B cell (primary cell): ENCODE data around the gene RALGAPA2. TPM values are rescaled to one million over a fixed set of nuclear protein-coding genes. Genes with fewer than 3 reads are reported as not detected.

Experiments used
- ATAC-seq: fragments of 200-7000 bp; cut with Tn5 transposase; one replicate; pipeline ENCODE4 v1.10.0; 2021; ENCODE audit warnings: low read depth, mild to moderate bottlenecking, moderate number of reproducible peaks, moderate library complexity
- CTCF ChIA-PET: fragments of 350-600 bp; sonication (Branson Sonifier 250); formaldehyde crosslinking; loops from one replicate; lab custom pipeline; 2021; ENCODE audit warnings: antibody characterized with exemption, inconsistent platforms; lab: Charles Lee
- POLR2A ChIA-PET: fragments of 350-600 bp; sonication (Branson Sonifier 250); formaldehyde crosslinking; loops from one replicate; lab custom pipeline; 2021; ENCODE audit warnings: antibody characterized with exemption; lab: Charles Lee
- DNase-seq: peaks from one replicate; pipeline ENCODE4 v3.0.0; 2013
- H2AFZ ChIP-seq: 2 replicates; pipeline ENCODE4 v1.6.1; 2012; ENCODE audit warnings: mild to moderate bottlenecking, low read depth, low read length; ENCODE audit not compliant: insufficient read depth, poor library complexity, severe bottlenecking
- H3K27ac ChIP-seq, 2 donors: 1 replicate in 1 of 2; 2 replicates in 1 of 2; pipeline ENCODE4 v1.5.1; 2012 to 2013; ENCODE audit warnings: low read length in 2 of 2, mild to moderate bottlenecking in 2 of 2, moderate library complexity in 1 of 2
- H3K27me3 ChIP-seq, 4 experiments: fragments of 200-600 bp in 1 of 4; sonication (generic) in 1 of 4; replicated peaks in 1 of 4; 1 replicate in 2 of 4; 2 replicates in 2 of 4; pipeline versions ENCODE4 v1.6.1 to v1.7.0; 2013 to 2016; ENCODE audit warnings: low read length in 3 of 4, mild to moderate bottlenecking in 2 of 4, mixed read lengths in 1 of 4, moderate library complexity in 1 of 4; ENCODE audit not compliant: insufficient read depth in 4 of 4, control insufficient read depth in 3 of 4; ENCODE audit errors: control extremely low read depth in 1 of 4
- H3K36me3 ChIP-seq, 2 experiments: replicated peaks in 1 of 2; 1 replicate in 1 of 2; 2 replicates in 1 of 2; pipeline versions ENCODE4 v1.6.1 to v1.7.1; 2013; ENCODE audit warnings: low read length in 1 of 2; ENCODE audit not compliant: insufficient read depth in 2 of 2, control insufficient read depth in 1 of 2; ENCODE audit errors: control extremely low read depth in 1 of 2, extremely low read depth in 1 of 2
- H3K4me1 ChIP-seq, 2 donors: fragments of 200-600 bp in 1 of 2; sonication (generic) in 1 of 2; 1 replicate in 1 of 2; 2 replicates in 1 of 2; pipeline versions ENCODE4 v1.5.1 to v1.6.1; 2013 to 2017; ENCODE audit warnings: low read length in 2 of 2; ENCODE audit not compliant: control insufficient read depth in 2 of 2, insufficient read depth in 2 of 2
- H3K4me2 ChIP-seq: replicated peaks from 2 replicates; pipeline ENCODE3; 2012; ENCODE audit warnings: mild to moderate bottlenecking, low read depth, low read length; ENCODE audit not compliant: poor library complexity, severe bottlenecking
- H3K4me3 ChIP-seq, 5 experiments: fragments of 200-600 bp in 1 of 5; sonication (generic) in 1 of 5; 1 replicate in 3 of 5; 2 replicates in 2 of 5; pipeline versions ENCODE4 v1.5.1 to v1.7.0; 2011 to 2016; ENCODE audit warnings: low read length in 4 of 5, mild to moderate bottlenecking in 4 of 5, low read depth in 2 of 5, control low read depth in 1 of 5, moderate library complexity in 1 of 5; ENCODE audit not compliant: insufficient read depth in 1 of 5; ENCODE audit errors: control extremely low read depth in 1 of 5, extremely low read depth in 1 of 5
- H3K79me2 ChIP-seq: fragments of 200-600 bp; sonication (generic); one replicate; pipeline ENCODE4 v1.6.0; 2016; ENCODE audit warnings: low read length; ENCODE audit not compliant: control insufficient read depth, insufficient read depth
- H3K9ac ChIP-seq: fragments of 200-600 bp; sonication (generic); 2 replicates; pipeline ENCODE4 v1.6.1; 2017; ENCODE audit warnings: mild to moderate bottlenecking, low read length, moderate library complexity
- H3K9me3 ChIP-seq, 3 donors: one replicate each; pipeline versions ENCODE4 v1.6.1 to v1.7.1; 2013; ENCODE audit warnings: low read length in 2 of 3; ENCODE audit not compliant: control insufficient read depth in 2 of 3, insufficient read depth in 1 of 3; ENCODE audit errors: control extremely low read depth in 1 of 3
- H4K20me1 ChIP-seq: 2 replicates; pipeline ENCODE4 v1.6.0; 2012; ENCODE audit warnings: mild to moderate bottlenecking, low read length; ENCODE audit not compliant: insufficient read depth, control insufficient read depth, poor library complexity, severe bottlenecking
- H3K27ac Mint-ChIP-seq: one replicate; pipeline ENCODE4 v1.8.0; 2021; ENCODE audit warnings: mixed read lengths
- H3K27me3 Mint-ChIP-seq: one replicate; pipeline ENCODE4 v1.8.0; 2021; ENCODE audit warnings: mixed read lengths
- H3K4me1 Mint-ChIP-seq: one replicate; pipeline ENCODE4 v1.8.0; 2021; ENCODE audit warnings: mixed read lengths
- H3K4me3 Mint-ChIP-seq: one replicate; pipeline ENCODE4 v1.8.0; 2021; ENCODE audit warnings: mixed read lengths
- H3K9me3 Mint-ChIP-seq: one replicate; pipeline ENCODE4 v1.8.0; 2022; ENCODE audit warnings: mixed read lengths; ENCODE audit not compliant: insufficient read depth
- EZH2 ChIP-seq: IDR thresholded peaks from 2 replicates; pipeline ENCODE4 v1.6.1; 2012; ENCODE audit warnings: borderline replicate concordance, low read depth, mild to moderate bottlenecking, moderate library complexity, low read length; ENCODE audit not compliant: insufficient read depth, poor library complexity, severe bottlenecking
- WGBS: methylation state at CpG from one replicate; pipeline ENCODE4 v1.1.5; 2013; ENCODE audit warnings: missing lambda C conversion rate; ENCODE audit not compliant: insufficient coverage; 5-methylcytosine and 5-hydroxymethylcytosine counted together
- intact Hi-C: fragments of 100-400 bp; cut with micrococcal nuclease; formaldehyde crosslinking; loops from one replicate; pipeline ENCODE4 v1.10.0; 2022
- polyA plus RNA-seq: library from polyadenylated mRNA; depleted of rRNA; stranded (reverse); fragments of >200 nt; gene quantifications from 2 replicates; pipeline ENCODE4 v1.2.3, GENCODE V29; 2012
- total RNA-seq, 2 donors: library from RNA; stranded (reverse); fragments of 120-200 nt in 1 of 2; gene quantifications; 1 replicate in 1 of 2; 2 replicates in 1 of 2; pipeline versions ENCODE4 v1.2.3 to v1.2.4, GENCODE V29; 2013 to 2022
- TF ChIP-seq, protein P1 (sequence below): fragments of 200-600 bp; IDR thresholded peaks from one replicate; pipeline ENCODE4 v1.8.0; 2022; ENCODE audit warnings: antibody characterized with exemption, mild to moderate bottlenecking

RALGAPA2 gene
- total and polyA plus RNA-seq, 2 donors (not counting 1 experiment from before 2014, with no cell fraction given) = 6.4 to 33.1 TPM

DNA sequence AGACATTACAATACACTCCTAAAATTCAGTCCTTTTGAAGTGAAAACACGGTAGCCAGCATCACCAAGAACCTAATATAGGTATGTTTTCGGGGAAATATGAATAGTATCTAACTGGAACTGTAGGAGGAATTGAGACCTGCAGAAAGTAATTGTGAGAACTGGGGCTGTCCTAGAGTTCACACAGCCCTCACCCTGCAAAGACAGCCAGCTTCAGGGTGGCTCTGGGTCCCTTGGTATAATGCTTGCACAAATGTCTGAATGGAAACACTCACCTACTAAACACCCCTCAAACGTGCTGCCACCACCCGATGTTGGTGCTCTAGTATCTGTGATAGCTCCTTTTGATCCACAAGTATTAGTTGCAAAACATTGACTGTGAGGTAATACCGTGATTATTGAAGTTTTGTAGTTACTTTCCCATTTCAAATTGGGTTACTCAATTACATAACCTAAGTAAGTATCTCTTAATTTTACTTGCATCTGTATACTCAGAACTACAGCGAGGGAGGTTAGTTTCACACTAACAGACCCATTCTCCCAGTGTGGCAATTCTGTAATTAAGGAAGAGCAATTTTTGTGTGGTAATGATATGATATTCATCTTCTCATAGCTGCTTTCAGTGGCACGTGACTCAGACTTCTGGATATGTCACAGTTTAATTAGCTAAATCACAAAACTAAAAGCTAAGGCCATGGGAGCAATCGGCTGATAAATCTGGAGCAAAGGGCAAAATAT, 215.0 kb downstream of the RALGAPA2 start:
- no peak for ATAC-seq
- Mint-ChIP-seq H3K4me3 (no peak overlapping the region), H3K27ac (no peak overlapping the region), H3K27me3 (no peaks in the 10 kb centered on the region), H3K4me1 (no peaks in the 10 kb centered on the region), H3K9me3 (no peaks in the 10 kb centered on the region)
- no peak for DNase-seq
- Histone ChIP-seq H3K4me3 (no peak overlapping the region), H3K27ac (no peak overlapping the region), H3K9ac (no peak overlapping the region), H3K9me3 (peaks cover 0 to 1% (median 0%) of the 10 kb centered on the region in 3 donors), H3K79me2 (no peaks in the 10 kb centered on the region), H3K4me1 (no peaks in the 10 kb centered on the region), H3K36me3 (peaks cover 30 to 38% of the 10 kb centered on the region in 2 experiments), H3K27me3 (no peaks in the 10 kb centered on the region), H3K4me2 (no peak overlapping the region), H4K20me1 (no peaks in the 10 kb centered on the region), H2AFZ (no peak overlapping the region)
- CTCF ChIA-PET = no interaction called here
- TF ChIP-seq, protein P1, sequence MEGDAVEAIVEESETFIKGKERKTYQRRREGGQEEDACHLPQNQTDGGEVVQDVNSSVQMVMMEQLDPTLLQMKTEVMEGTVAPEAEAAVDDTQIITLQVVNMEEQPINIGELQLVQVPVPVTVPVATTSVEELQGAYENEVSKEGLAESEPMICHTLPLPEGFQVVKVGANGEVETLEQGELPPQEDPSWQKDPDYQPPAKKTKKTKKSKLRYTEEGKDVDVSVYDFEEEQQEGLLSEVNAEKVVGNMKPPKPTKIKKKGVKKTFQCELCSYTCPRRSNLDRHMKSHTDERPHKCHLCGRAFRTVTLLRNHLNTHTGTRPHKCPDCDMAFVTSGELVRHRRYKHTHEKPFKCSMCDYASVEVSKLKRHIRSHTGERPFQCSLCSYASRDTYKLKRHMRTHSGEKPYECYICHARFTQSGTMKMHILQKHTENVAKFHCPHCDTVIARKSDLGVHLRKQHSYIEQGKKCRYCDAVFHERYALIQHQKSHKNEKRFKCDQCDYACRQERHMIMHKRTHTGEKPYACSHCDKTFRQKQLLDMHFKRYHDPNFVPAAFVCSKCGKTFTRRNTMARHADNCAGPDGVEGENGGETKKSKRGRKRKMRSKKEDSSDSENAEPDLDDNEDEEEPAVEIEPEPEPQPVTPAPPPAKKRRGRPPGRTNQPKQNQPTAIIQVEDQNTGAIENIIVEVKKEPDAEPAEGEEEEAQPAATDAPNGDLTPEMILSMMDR = no peak
- no peak for TF ChIP-seq EZH2
- no CpG with 5 or more reads among the region's 8 CpGs for WGBS
- POLR2A ChIA-PET = no interaction called here
- intact Hi-C loops = no loop called here

DNA sequence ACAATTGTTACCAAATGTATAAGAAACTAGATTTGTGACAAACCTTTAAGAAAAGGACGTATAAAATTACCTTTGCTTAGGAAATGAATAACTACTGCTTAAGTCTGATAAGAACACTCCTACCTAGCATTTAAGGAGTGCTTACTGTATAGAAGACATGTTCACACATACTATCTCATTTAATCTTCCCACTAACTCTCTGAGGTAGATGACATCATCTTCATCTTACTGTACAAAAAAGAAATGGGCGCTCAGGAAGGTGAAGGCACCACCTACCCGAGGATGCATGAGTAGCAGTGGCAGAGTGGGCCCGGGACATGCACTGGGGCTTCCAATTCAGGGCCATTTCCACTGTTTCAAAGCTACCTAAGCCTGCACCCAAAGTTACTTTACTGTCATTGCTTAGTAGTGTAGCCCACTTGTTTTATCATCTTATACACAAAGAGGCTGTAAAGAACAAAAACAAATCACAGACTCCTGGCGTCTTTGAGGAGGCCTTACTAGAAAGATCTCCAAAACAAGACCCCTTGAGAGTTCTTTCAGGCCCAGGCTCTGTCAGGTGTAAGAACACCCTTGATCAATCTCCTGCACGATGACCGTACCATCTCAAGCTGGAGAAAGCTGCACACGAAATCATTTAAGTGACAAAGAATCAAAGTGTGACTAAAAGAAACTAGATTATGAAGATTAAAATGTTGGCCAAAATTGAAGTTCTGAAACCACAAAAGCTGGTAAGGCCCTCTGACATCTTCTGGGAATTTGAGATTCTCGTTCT, 216.5 kb downstream of the RALGAPA2 start:
- Histone ChIP-seq H3K27me3 (no peaks in the 10 kb centered on the region), H3K4me1 (no peaks in the 10 kb centered on the region), H3K4me2 (no peak overlapping the region), H2AFZ (no peak overlapping the region), H3K36me3 (peaks cover 24% of the 10 kb centered on the region in 2 experiments), H3K9me3 (peaks cover 0 to 1% (median 0%) of the 10 kb centered on the region in 3 donors), H4K20me1 (no peaks in the 10 kb centered on the region), H3K27ac (no peak overlapping the region), H3K9ac (no peak overlapping the region), H3K4me3 (no peak overlapping the region), H3K79me2 (no peaks in the 10 kb centered on the region)
- 77% methylated on average over 6 of the region's 9 CpGs for WGBS
- DNase-seq (no peak), ATAC-seq (no peak)
- Mint-ChIP-seq H3K27me3 (no peaks in the 10 kb centered on the region), H3K4me1 (peaks cover 4% of the 10 kb centered on the region), H3K9me3 (no peaks in the 10 kb centered on the region), H3K27ac (no peak overlapping the region), H3K4me3 (no peak overlapping the region)
- intact Hi-C loops = no loop called here
- ChIA-PET CTCF (no interaction called here), POLR2A (no interaction called here)
- TF ChIP-seq, protein P1 = no peak
- TF ChIP-seq EZH2 = no peak
